GM12801 (cell line): ENCODE results near the gene TARS2.

ENCODE experiments used
- CTCF ChIP-seq: IDR thresholded peaks from one replicate; pipeline ENCODE4 v1.5.1; 2011; ENCODE audit warnings: control low read depth; ENCODE audit not compliant: insufficient read length; ENCODE audit errors: extremely low read depth

The TARS2 gene

GRCh38 chr1:150537732-150538684, 50.8 kb downstream of the TARS2 start:
- no peak for TF ChIP-seq CTCF

- TF ChIP-seq CTCF = no peak
These were observed 56.4 kb downstream of the TARS2 start for GRCh38 chr1:150543500-150544143.

GRCh38 chr1:150544204-150544603, 57.0 kb downstream of the TARS2 start:
- no peak for TF ChIP-seq CTCF

- TF ChIP-seq CTCF = no peak
These were observed 58.3 kb downstream of the TARS2 start for GRCh38 chr1:150545486-150546032.

GRCh38 chr1:150546294-150546937, 59.2 kb downstream of the TARS2 start:
- no peak for TF ChIP-seq CTCF

GRCh38 chr1:150548324-150548631, 61.1 kb downstream of the TARS2 start:
- TF ChIP-seq CTCF = no peak

GRCh38 chr1:150548632-150549495, 61.6 kb downstream of the TARS2 start, which contains the start of gene ADAMTSL4:
Gene ADAMTSL4 (plus strand): TSS chr1:150549408. CDS start chr1:150552289, 2,881 bp downstream.
- no peak for TF ChIP-seq CTCF
